Neural progenitor cell (in vitro differentiated cells): Measurements from ENCODE around the gene FLT3LG.

Source experiments
- CTCF ChIP-seq: fragments of 200-600 bp; sonication (generic); IDR thresholded peaks from 2 replicates; pipeline ENCODE4 v1.5.1; 2017; ENCODE audit warnings: antibody characterized with exemption, mild to moderate bottlenecking
- EZH2phosphoT487 ChIP-seq: fragments of 200-600 bp; sonication (generic); IDR thresholded peaks from 2 replicates; pipeline ENCODE4 v1.6.1; 2017; ENCODE audit warnings: antibody characterized with exemption

DNA sequence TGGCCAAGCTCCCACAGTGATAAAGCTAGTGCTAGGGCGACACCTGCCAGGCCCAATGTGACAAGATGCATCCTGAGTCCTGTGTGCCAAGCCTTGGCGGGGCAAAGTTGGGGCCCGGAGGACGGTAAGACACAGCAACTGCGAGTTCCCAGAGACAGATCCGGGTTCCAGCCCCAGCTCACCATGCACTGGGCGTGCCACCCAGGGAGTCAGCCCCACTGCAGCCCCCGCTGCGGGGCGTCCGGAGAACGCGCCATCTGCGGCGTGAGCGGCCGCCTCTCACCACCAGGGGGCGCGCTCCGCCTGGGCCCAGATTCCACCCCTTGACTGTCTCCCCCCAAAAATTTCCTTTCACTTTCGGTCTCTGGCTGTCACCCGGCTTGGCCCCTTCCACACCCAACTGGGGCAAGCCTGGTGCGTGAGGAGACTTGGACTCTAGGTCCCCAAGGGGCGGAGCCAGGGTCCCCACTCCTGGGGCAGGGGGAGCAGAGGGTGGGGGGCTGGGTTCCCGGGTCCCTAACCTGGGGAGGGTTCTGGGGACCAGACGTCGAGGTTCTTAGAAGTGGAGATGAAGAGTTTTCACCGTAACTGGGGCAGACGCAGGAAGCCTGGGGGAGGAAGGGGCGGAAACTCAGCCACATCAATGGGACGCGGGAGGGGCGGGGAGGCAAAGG, at the start of gene FLT3LG:
- TF ChIP-seq CTCF (peak; percentile 98), EZH2phosphoT487 (no peak)
